NT2/D1 (cell line): ENCODE results near the gene APBA2.

Experiments
- YY1 ChIP-seq: IDR thresholded peaks from 2 replicates; pipeline ENCODE4 v1.6.1; 2011; ENCODE audit not compliant: insufficient read length, insufficient read depth
- ZNF274 ChIP-seq: IDR thresholded peaks from 2 replicates; pipeline ENCODE4 v1.6.1; 2011; ENCODE audit warnings: mild to moderate bottlenecking, low read depth, low read length

- TF ChIP-seq YY1: no peak
- TF ChIP-seq ZNF274: no peak
Observed at GRCh38 chr15:28987337-28987736, 101.6 kb downstream of the APBA2 start.
